Liver (tissue), 9 donors: ENCODE measurements around the gene NACAD. TPM values are rescaled to one million over a fixed set of nuclear protein-coding genes. Genes with fewer than 3 reads are reported as not detected.

Source experiments
- DNase-seq: peaks from one replicate; pipeline ENCODE4 v3.0.0-alpha.2; 2017; ENCODE audit warnings: low spot score
- H3K27ac ChIP-seq, 2 donors: one replicate each; pipeline ENCODE4 v1.7.0; 2013; ENCODE audit warnings: inconsistent platforms in 2 of 2, low read length in 2 of 2, control low read depth in 1 of 2, low read depth in 1 of 2, mild to moderate bottlenecking in 1 of 2
- H3K27me3 ChIP-seq, 4 donors: one replicate each; pipeline versions ENCODE4 v1.6.1 to v1.7.0; 2013; ENCODE audit warnings: low read length in 3 of 4, inconsistent platforms in 1 of 4, mild to moderate bottlenecking in 1 of 4, moderate library complexity in 1 of 4; ENCODE audit not compliant: control insufficient read depth in 4 of 4, insufficient read depth in 4 of 4
- H3K36me3 ChIP-seq, 4 donors: one replicate each; pipeline versions ENCODE4 v1.6.1 to v1.7.0; 2013; ENCODE audit warnings: low read length in 3 of 4, mild to moderate bottlenecking in 3 of 4, low read depth in 1 of 4, moderate library complexity in 1 of 4; ENCODE audit not compliant: control insufficient read depth in 4 of 4, insufficient read depth in 3 of 4
- H3K4me1 ChIP-seq, 4 donors: one replicate each; pipeline versions ENCODE4 v1.6.1 to v1.7.0; 2013; ENCODE audit warnings: low read length in 3 of 4, mild to moderate bottlenecking in 3 of 4, moderate library complexity in 1 of 4; ENCODE audit not compliant: control insufficient read depth in 4 of 4, insufficient read depth in 4 of 4
- H3K4me3 ChIP-seq, 3 donors: one replicate each; pipeline versions ENCODE4 v1.6.1 to v1.7.0; 2013; ENCODE audit warnings: low read length in 3 of 3, control low read depth in 1 of 3, low read depth in 1 of 3, mild to moderate bottlenecking in 1 of 3
- H3K9ac ChIP-seq, 2 donors: one replicate each; pipeline ENCODE4 v1.7.0; 2013; ENCODE audit warnings: low read length in 2 of 2, mild to moderate bottlenecking in 2 of 2, moderate library complexity in 2 of 2, control low read depth in 1 of 2, low read depth in 1 of 2
- H3K9me3 ChIP-seq, 4 donors: one replicate each; pipeline versions ENCODE4 v1.6.1 to v1.7.0; 2013; ENCODE audit warnings: low read length in 3 of 4; ENCODE audit not compliant: control insufficient read depth in 4 of 4
- ATF3 ChIP-seq: IDR thresholded peaks from 2 replicates; pipeline ENCODE4 v1.6.1; 2016; ENCODE audit warnings: antibody characterized with exemption
- CTCF ChIP-seq: fragments of 150-350 bp; IDR thresholded peaks from 2 replicates; pipeline ENCODE4 v1.5.1; 2017; ENCODE audit warnings: improper control_type of control experiment, low read depth, low read length; ENCODE audit not compliant: missing input control
- EGR1 ChIP-seq, 2 donors: IDR thresholded peaks; 2 replicates each; pipeline ENCODE4 v1.6.1; 2016 to 2018; ENCODE audit warnings: antibody characterized with exemption in 2 of 2, low read depth in 2 of 2
- FOXA2 ChIP-seq: IDR thresholded peaks from 2 replicates; pipeline ENCODE4 v1.6.1; 2016; ENCODE audit warnings: antibody characterized with exemption
- GABPA ChIP-seq, 2 donors: IDR thresholded peaks in 1 of 2; conservative IDR thresholded peaks in 1 of 2; 2 replicates each; pipeline ENCODE4 v1.6.1; 2016; ENCODE audit warnings: antibody characterized with exemption in 2 of 2, mild to moderate bottlenecking in 1 of 2, moderate library complexity in 1 of 2
- HNF4A ChIP-seq, 2 donors: conservative IDR thresholded peaks; 2 replicates each; pipeline ENCODE4 v1.6.1; 2016; ENCODE audit warnings: antibody characterized with exemption in 2 of 2, mild to moderate bottlenecking in 2 of 2
- HNF4G ChIP-seq: IDR thresholded peaks from 2 replicates; pipeline ENCODE4 v1.6.1; 2016; ENCODE audit warnings: antibody characterized with exemption
- JUND ChIP-seq, 2 donors: IDR thresholded peaks; 2 replicates each; pipeline ENCODE4 v1.6.1; 2016; ENCODE audit warnings: antibody characterized with exemption in 2 of 2
- MAX ChIP-seq: IDR thresholded peaks from 2 replicates; pipeline ENCODE4 v1.6.1; 2016; ENCODE audit warnings: antibody characterized with exemption
- NR2F2 ChIP-seq: IDR thresholded peaks from 2 replicates; pipeline ENCODE4 v1.6.1; 2016; ENCODE audit warnings: antibody characterized with exemption
- RAD21 ChIP-seq, 2 donors: IDR thresholded peaks; 2 replicates each; pipeline ENCODE4 v1.6.1; 2016; ENCODE audit warnings: antibody characterized with exemption in 2 of 2, mild to moderate bottlenecking in 2 of 2
- RXRA ChIP-seq, 2 donors: IDR thresholded peaks; 2 replicates each; pipeline ENCODE4 v1.6.1; 2017 to 2018; ENCODE audit warnings: antibody characterized with exemption in 2 of 2, mild to moderate bottlenecking in 1 of 2
- SP1 ChIP-seq: IDR thresholded peaks from 2 replicates; pipeline ENCODE4 v1.6.1; 2018; ENCODE audit warnings: antibody characterized with exemption, mild to moderate bottlenecking
- TAF1 ChIP-seq: conservative IDR thresholded peaks from 2 replicates; pipeline ENCODE4 v1.6.1; 2016; ENCODE audit warnings: antibody characterized with exemption, mild to moderate bottlenecking
- YY1 ChIP-seq: IDR thresholded peaks from 2 replicates; pipeline ENCODE4 v1.6.1; 2016; ENCODE audit warnings: antibody characterized with exemption, mild to moderate bottlenecking
- ZBTB33 ChIP-seq: IDR thresholded peaks from 2 replicates; pipeline ENCODE4 v1.6.1; 2016; ENCODE audit warnings: antibody characterized with exemption
- WGBS: extraction: QIAGEN DNeasy Blood & Tissue Kit; methylation state at CpG from one replicate; pipeline ENCODE4 v1.1.7; 2013; 5-methylcytosine and 5-hydroxymethylcytosine counted together
- polyA plus RNA-seq, 2 donors: library from polyadenylated mRNA; stranded (reverse) in 1 of 2; unstranded in 1 of 2; fragments of 200-250 nt in 1 of 2; fragments of >200 nt in 1 of 2; fragmentation: Nextera tagmentation in 1 of 2; extraction: Ambion mirVana in 1 of 2; gene quantifications; one replicate each; pipeline versions ENCODE4 v1.2.1 to v1.2.3, GENCODE V29; 2013 to 2015
- total RNA-seq, 2 donors: library from RNA; depleted of rRNA; stranded (reverse); fragments of >200 nt; gene quantifications; one replicate each; pipeline ENCODE4 v1.2.3, GENCODE V29; 2014
- donor health status: healthy.
- donor health status: healthy.
- donor health status: healthy.
- donor health status: healthy.
- donor health status: healthy.

The NACAD gene
- total and polyA plus RNA-seq, 4 donors: 0.03 to 0.14 (median 0.09) TPM

GRCh38 chr7:45033261-45033930 lies 55.4 kb downstream of the NACAD start:
- peaks cover 9 to 24% (median 18%) of the 10 kb centered on the region in 4 donors for H3K4me1 ChIP-seq
- H3K27ac ChIP-seq: no peak overlapping the region
- H3K27me3 ChIP-seq: no peaks in the 10 kb centered on the region
- no peak for DNase-seq
- WGBS: 91% methylated on average over 1 of the region's 1 CpG
- H3K9me3 ChIP-seq: no peaks in the 10 kb centered on the region
- no peak overlapping the region for H3K4me3 ChIP-seq
- H3K9ac ChIP-seq: no peak overlapping the region
- TF ChIP-seq TAF1: no peak
- no peak for TF ChIP-seq CTCF
- TF ChIP-seq JUND (IDR thresholded peaks at IDR 0.05): no peak
- TF ChIP-seq ZBTB33: no peak
- TF ChIP-seq NR2F2: no peak
- TF ChIP-seq ATF3: no peak
- no peak for TF ChIP-seq MAX
- no peak for TF ChIP-seq HNF4G
- TF ChIP-seq RXRA (IDR thresholded peaks at IDR 0.05): no peak
- no peak for TF ChIP-seq FOXA2
- TF ChIP-seq SP1: no peak
- no peak for TF ChIP-seq YY1
- no peak for TF ChIP-seq HNF4A (conservative IDR thresholded peaks at IDR 0.05)
- TF ChIP-seq RAD21 (IDR thresholded peaks at IDR 0.05): no peak
- peaks cover 0 to 2% (median 0%) of the 10 kb centered on the region in 4 donors for H3K36me3 ChIP-seq

- Histone ChIP-seq H3K4me3 (no peak overlapping the region), H3K9ac (no peak overlapping the region), H3K27me3 (no peaks in the 10 kb centered on the region), H3K36me3 (peaks cover 0 to 5% (median 0%) of the 10 kb centered on the region in 4 donors), H3K4me1 (peaks cover 9 to 24% (median 18%) of the 10 kb centered on the region in 4 donors), H3K9me3 (no peaks in the 10 kb centered on the region), H3K27ac (no peak overlapping the region)
- no peak for TF ChIP-seq NR2F2
- TF ChIP-seq GABPA (IDR thresholded peaks at IDR 0.05 in 1 of 2, conservative IDR thresholded peaks at IDR 0.05 in 1 of 2): no peak
- no peak for TF ChIP-seq EGR1 (IDR thresholded peaks at IDR 0.05; ENCODE audit: low read depth in 2 of 2)
- WGBS: 88% methylated on average over 4 of the region's 4 CpGs
- DNase-seq: no peak
Measured at GRCh38 chr7:45032421-45032820, 56.3 kb downstream of the NACAD start.
